ENCODE measurements around the gene NUDT17.

DNA sequence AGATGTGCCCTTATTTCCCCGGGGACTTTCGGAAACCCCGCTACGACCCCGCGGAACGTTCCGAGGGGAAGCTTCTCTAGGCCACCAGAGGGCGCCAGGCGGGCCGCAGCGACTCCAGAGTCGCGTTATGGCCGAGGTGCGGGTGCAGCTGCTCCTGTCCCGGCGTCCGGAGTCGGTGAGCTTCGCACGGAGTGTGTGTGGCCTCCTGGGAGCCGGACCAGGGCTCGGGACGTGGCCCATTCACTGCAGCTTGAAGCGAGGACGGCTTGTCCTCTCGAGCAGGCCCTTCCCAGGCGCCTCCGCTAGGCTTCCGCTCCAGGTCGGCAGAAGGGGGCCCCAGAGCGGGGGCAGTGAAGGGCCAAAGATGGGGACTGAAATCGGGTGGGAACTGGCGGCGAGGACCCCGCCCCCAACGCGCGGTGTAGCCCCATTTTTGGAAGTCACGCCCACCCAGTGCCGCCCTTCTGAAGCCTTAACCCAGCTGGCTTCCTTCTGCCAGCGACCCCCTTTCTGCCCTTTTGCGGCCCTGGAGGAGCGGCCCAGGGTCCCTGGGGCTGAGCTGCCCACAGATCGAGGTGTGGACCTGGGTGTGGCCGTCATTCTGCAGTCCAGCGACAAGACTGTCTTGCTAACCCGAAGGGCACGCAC lies at the start of gene NUDT17:
- TF ChIP-seq CTCF (conservative IDR thresholded peaks at IDR 0.05; ENCODE audit: low read depth, low read length), result peak; percentile 98
- no peak for TF ChIP-seq EZH2 (IDR thresholded peaks at IDR 0.05; ENCODE audit: low read length, unreplicated experiment)
- TF ChIP-seq EZH2phosphoT487 (IDR thresholded peaks at IDR 0.05; ENCODE audit: borderline replicate concordance, low read length), result no peak
